Gastroesophageal sphincter (tissue), 4 donors: ENCODE measurements around the gene GPR78. TPM values are rescaled to one million over a fixed set of nuclear protein-coding genes. Genes with fewer than 3 reads are reported as not detected.

ENCODE experiments used
- ATAC-seq: fragments of 150-250 bp; one replicate; pipeline ENCODE4 v1.9.1; 2016; ENCODE audit warnings: mild to moderate bottlenecking, moderate library complexity
- H3K27ac ChIP-seq, 4 donors: fragments of 200-600 bp; sonication (generic) in 3 of 4; 1 replicate in 3 of 4; 2 replicates in 1 of 4; pipeline ENCODE4 v1.5.1; 2016 to 2019
- H3K27me3 ChIP-seq: fragments of 200-600 bp; sonication (generic); one replicate; pipeline ENCODE4 v1.5.1; 2019
- H3K36me3 ChIP-seq, 2 donors: fragments of 200-600 bp; sonication (generic); one replicate each; pipeline ENCODE4 v1.5.1; 2019; ENCODE audit warnings: control low read depth in 1 of 2
- H3K4me1 ChIP-seq, 3 donors: fragments of 200-600 bp; sonication (generic); 1 replicate in 2 of 3; 2 replicates in 1 of 3; pipeline ENCODE4 v1.5.1; 2016 to 2019; ENCODE audit warnings: control low read depth in 2 of 3
- H3K4me3 ChIP-seq, 2 donors: fragments of 200-600 bp; sonication (generic); one replicate each; pipeline ENCODE4 v1.5.1; 2019; ENCODE audit warnings: mild to moderate bottlenecking in 1 of 2, moderate library complexity in 1 of 2
- H3K9me3 ChIP-seq, 3 donors: fragments of 200-600 bp; sonication (generic); one replicate each; pipeline ENCODE4 v1.5.1; 2017 to 2019; ENCODE audit warnings: control low read depth in 2 of 3
- EP300 ChIP-seq: sonication (generic); formaldehyde crosslinking; IDR thresholded peaks from one replicate; pipeline ENCODE4 v1.6.1; 2017; ENCODE audit warnings: antibody characterized with exemption, mild to moderate bottlenecking
- POLR2A ChIP-seq, 2 donors: fragments of 450-650 bp; IDR thresholded peaks; one replicate each; pipeline ENCODE4 v1.6.1; 2017; ENCODE audit warnings: antibody characterized with exemption in 2 of 2, mild to moderate bottlenecking in 2 of 2, moderate library complexity in 1 of 2
- POLR2AphosphoS5 ChIP-seq: sonication (generic); formaldehyde crosslinking; IDR thresholded peaks from one replicate; pipeline ENCODE4 v1.6.1; 2017; ENCODE audit warnings: antibody characterized with exemption
- WGBS, 2 donors: methylation state at CpG; one replicate each; pipeline ENCODE4 v1.1.5; 2018; ENCODE audit warnings: low coverage in 1 of 2; 5-methylcytosine and 5-hydroxymethylcytosine counted together
- total RNA-seq, 4 donors: library from RNA; depleted of rRNA; stranded (reverse); fragments of >200 nt; gene quantifications; one replicate each; pipeline ENCODE4 v1.1.0, GENCODE V29; 2016
- TF ChIP-seq, protein P1 (sequence below), 4 experiments: fragments of 200-600 bp in 2 of 4; fragments of 450-650 bp in 2 of 4; sonication (generic) in 1 of 4; IDR thresholded peaks; one replicate each; pipeline ENCODE4 v1.5.1; 2017 to 2019; ENCODE audit warnings: antibody characterized with exemption in 4 of 4, mild to moderate bottlenecking in 2 of 4, moderate library complexity in 2 of 4

The GPR78 gene
- total RNA-seq, 4 donors from 2014 or later, result not detected

DNA sequence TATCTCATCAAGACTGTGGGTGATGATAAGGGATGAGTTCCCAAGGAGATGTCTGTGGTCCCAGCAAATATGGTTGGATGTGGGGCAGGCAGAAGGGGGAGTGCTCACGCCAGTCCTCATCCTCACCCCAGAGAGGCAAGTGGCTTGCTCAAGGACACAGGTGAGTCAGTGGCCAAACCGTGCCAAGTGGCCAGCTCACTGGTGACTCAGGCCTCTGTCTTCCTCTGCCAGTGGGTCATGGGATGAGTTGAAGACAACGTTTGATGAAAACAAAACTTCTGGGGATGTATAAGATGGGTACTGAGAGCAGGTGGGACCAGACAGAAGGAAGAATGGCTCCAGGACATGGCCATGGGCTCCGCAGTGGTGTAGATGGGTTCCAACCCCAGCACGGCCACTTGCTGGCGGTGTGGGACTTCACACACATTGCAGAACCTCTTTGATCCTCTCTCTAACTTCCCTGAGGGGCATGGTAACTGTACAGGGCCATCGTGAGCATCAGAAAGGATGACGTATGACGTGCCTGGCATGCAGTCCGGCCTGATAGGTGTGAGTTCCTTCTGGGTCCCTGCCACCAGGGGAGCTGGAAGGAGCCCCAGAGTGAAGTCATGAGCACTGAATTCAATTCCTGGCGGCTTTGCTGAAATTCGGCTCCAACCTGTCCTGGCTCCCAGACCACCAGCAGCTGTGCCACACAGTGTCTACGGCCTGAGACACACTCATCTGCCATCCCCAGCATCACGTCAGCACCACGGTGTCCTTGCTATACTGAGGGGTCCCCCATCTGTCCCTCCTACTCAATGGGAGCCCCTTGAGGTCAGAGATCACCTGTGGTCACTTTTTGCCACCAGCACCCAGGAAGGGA is 41.3 kb upstream of the GPR78 start:
- H3K4me1 ChIP-seq, result peaks cover 0 to 15% (median 0%) of the 10 kb centered on the region in 3 donors
- peaks cover under 1% of the 10 kb centered on the region for H3K27me3 ChIP-seq
- H3K36me3 ChIP-seq, result no peaks in the 10 kb centered on the region
- H3K4me3 ChIP-seq, result no peak overlapping the region
- H3K27ac ChIP-seq, result no peak overlapping the region
- no peaks in the 10 kb centered on the region for H3K9me3 ChIP-seq
- no peak for TF ChIP-seq EP300
- TF ChIP-seq POLR2A (IDR thresholded peaks at IDR 0.05), result no peak
- TF ChIP-seq, protein P1, sequence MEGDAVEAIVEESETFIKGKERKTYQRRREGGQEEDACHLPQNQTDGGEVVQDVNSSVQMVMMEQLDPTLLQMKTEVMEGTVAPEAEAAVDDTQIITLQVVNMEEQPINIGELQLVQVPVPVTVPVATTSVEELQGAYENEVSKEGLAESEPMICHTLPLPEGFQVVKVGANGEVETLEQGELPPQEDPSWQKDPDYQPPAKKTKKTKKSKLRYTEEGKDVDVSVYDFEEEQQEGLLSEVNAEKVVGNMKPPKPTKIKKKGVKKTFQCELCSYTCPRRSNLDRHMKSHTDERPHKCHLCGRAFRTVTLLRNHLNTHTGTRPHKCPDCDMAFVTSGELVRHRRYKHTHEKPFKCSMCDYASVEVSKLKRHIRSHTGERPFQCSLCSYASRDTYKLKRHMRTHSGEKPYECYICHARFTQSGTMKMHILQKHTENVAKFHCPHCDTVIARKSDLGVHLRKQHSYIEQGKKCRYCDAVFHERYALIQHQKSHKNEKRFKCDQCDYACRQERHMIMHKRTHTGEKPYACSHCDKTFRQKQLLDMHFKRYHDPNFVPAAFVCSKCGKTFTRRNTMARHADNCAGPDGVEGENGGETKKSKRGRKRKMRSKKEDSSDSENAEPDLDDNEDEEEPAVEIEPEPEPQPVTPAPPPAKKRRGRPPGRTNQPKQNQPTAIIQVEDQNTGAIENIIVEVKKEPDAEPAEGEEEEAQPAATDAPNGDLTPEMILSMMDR (IDR thresholded peaks at IDR 0.05), result no peak
- no peak for TF ChIP-seq POLR2AphosphoS5
- ATAC-seq, result peak; percentile 12
- WGBS, 2 donors, result 33 to 74% methylated on average over 3 to 6 of the region's 15 CpGs

DNA sequence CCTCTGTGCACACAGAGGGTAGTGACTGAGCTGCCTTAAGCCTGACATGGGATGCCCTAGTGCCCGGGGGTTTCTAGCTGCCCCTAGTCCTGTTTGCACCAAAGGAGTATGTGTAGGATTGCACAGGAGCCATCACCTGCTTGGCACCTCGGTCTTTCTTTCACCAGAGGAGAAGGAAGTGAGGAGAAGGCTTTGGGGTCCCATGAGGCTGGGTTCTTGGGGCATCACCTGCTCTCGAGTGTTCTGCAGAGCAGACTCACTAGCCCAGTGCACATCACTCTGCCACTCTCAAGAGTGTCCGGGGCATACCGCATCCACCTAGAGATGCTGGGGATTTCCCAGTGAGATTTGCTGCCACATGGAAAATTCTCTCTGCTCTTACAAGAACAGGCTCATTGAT is 40.5 kb upstream of the GPR78 start:
- WGBS, 2 donors, result 86% methylated on average over 4 of the region's 5 CpGs; no CpG with 5 or more reads in 1 of the 2 donors
- no peak overlapping the region for H3K27ac ChIP-seq
- peaks cover 0 to 10% (median 0%) of the 10 kb centered on the region in 3 donors for H3K4me1 ChIP-seq
- H3K36me3 ChIP-seq, result no peaks in the 10 kb centered on the region
- H3K4me3 ChIP-seq, result no peak overlapping the region
- no peak for ATAC-seq
- peaks cover 5% of the 10 kb centered on the region for H3K27me3 ChIP-seq
- H3K9me3 ChIP-seq, result no peaks in the 10 kb centered on the region
- TF ChIP-seq, protein P1 (IDR thresholded peaks at IDR 0.05), result no peak
- TF ChIP-seq EP300, result no peak
- TF ChIP-seq POLR2AphosphoS5, result no peak
- no peak for TF ChIP-seq POLR2A (IDR thresholded peaks at IDR 0.05)

DNA sequence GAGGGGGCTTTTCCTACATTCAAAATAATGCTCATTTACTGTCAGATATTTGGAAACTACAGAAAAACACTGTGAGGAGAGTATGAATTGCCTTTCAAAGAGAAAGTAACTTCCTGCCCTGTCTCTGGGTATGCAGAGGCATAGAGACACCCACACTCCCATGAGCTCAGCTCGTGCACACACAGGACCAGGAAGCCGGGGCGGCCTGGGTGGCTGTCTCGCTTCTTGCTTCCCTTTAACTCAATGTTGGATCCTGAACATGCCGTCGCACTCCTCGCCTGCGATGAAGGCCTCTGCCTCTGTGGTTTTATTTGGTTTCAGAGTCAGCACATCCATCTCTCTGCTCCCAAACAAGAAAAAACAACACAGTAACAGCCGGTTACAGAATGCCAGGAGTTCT is 40.1 kb upstream of the GPR78 start:
- no peak overlapping the region for H3K4me3 ChIP-seq
- no peaks in the 10 kb centered on the region for H3K9me3 ChIP-seq
- H3K4me1 ChIP-seq, result peaks cover 0 to 10% (median 0%) of the 10 kb centered on the region in 3 donors
- TF ChIP-seq POLR2AphosphoS5 (no peak), EP300 (no peak), POLR2A (IDR thresholded peaks at IDR 0.05) (no peak)
- TF ChIP-seq, protein P1 (IDR thresholded peaks at IDR 0.05), result no peak
- ATAC-seq, result no peak
- H3K27ac ChIP-seq, result no peak overlapping the region
- peaks cover 7% of the 10 kb centered on the region for H3K27me3 ChIP-seq
- no peaks in the 10 kb centered on the region for H3K36me3 ChIP-seq
- 88% methylated on average over 8 of the region's 9 CpGs; no CpG with 5 or more reads in 1 of the 2 donors for WGBS, 2 donors

DNA sequence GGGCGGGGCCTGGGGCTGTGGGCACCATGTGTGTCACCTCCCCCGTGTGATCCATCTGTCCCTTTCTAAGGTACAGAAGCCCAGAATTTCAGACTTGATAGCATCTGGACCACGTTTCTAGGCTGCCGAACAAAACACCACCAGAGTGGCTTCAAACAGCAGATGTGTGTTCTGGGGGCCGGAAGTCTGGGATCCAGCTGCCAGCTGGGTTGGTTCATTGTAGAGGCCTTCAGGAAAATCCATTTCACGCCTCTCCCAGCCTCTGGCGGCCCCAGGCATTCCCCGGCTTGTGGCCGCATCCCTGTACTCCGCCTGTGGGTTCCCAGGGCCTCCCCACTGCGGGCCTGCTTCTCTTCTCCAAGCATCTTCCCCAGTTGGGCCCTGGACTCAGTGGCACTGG is 39.6 kb upstream of the GPR78 start:
- 84 to 93% methylated on average over 9 of the region's 11 CpGs for WGBS, 2 donors
- TF ChIP-seq EP300 (no peak), POLR2AphosphoS5 (no peak), POLR2A (IDR thresholded peaks at IDR 0.05) (no peak)
- TF ChIP-seq, protein P1 (IDR thresholded peaks at IDR 0.05), result no peak

DNA sequence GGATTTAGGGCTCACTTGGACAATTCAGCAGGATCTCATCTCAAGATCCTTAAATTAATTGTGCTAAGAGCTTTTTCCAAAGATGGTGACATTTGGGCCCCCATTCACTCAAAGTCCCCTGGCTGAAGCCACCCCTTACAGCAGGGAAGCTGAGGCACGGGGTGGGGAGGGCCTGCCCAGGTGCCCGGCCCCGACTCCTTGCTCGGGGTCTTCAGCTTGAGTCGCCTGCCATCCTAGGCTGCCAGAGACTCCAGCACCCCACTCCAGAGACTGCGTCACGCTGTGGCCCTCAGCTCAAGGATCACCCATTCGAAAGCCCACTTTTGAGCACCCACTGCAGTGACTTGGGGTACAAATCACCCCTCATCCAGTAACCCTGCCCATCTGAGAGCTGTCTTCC is 39.2 kb upstream of the GPR78 start:
- TF ChIP-seq EP300, result no peak
- TF ChIP-seq, protein P1 (IDR thresholded peaks at IDR 0.05), result no peak
- TF ChIP-seq POLR2A (IDR thresholded peaks at IDR 0.05), result no peak
- no peak for TF ChIP-seq POLR2AphosphoS5
- H3K36me3 ChIP-seq, result no peaks in the 10 kb centered on the region
- ATAC-seq, result no peak
- no peaks in the 10 kb centered on the region for H3K9me3 ChIP-seq
- 94% methylated on average over 3 of the region's 8 CpGs; no CpG with 5 or more reads in 1 of the 2 donors for WGBS, 2 donors
- H3K4me3 ChIP-seq, result no peak overlapping the region
- no peak overlapping the region for H3K27ac ChIP-seq
- peaks cover 12% of the 10 kb centered on the region for H3K27me3 ChIP-seq
- H3K4me1 ChIP-seq, result peaks cover 0 to 10% (median 0%) of the 10 kb centered on the region in 3 donors

More for the DNA sequence above, 39.6 kb upstream of the GPR78 start:
- ATAC-seq, result no peak
- Histone ChIP-seq H3K4me1 (peaks cover 0 to 10% (median 0%) of the 10 kb centered on the region in 3 donors), H3K36me3 (no peaks in the 10 kb centered on the region), H3K4me3 (no peak overlapping the region), H3K27ac (no peak overlapping the region), H3K27me3 (peaks cover 12% of the 10 kb centered on the region), H3K9me3 (no peaks in the 10 kb centered on the region)
